Activated T-helper 1 cell treated with Interleukin-2 at 50 U/mL for 16 hours (primary cell): ENCODE results near the gene ACBD4.

Source experiments
- DNase-seq: peaks from one replicate; pipeline ENCODE4 v3.0.0-alpha.2; 2020; ENCODE audit warnings: low read depth

ACBD4 gene

DNA sequence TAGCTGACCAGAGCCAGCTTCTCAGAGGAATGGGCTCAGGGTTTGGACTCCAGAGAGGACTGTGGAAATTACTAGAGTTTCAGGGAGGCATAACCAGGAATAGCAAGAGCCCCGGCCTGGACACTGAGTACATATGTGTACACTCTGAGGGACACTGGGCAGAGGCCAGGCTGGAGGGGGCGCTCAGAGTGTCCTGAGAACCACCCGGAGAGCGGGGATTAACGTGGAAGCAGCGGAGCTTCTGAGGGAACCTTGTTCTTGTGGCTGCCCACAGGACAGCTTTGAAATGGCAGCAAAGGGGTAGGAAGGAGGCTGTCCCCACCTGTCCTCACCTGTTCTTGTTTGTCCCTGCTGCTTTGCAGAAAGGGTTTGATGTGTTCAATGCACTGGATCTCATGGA lies 31.0 kb upstream of the ACBD4 start:
- DNase-seq: no peak

DNA sequence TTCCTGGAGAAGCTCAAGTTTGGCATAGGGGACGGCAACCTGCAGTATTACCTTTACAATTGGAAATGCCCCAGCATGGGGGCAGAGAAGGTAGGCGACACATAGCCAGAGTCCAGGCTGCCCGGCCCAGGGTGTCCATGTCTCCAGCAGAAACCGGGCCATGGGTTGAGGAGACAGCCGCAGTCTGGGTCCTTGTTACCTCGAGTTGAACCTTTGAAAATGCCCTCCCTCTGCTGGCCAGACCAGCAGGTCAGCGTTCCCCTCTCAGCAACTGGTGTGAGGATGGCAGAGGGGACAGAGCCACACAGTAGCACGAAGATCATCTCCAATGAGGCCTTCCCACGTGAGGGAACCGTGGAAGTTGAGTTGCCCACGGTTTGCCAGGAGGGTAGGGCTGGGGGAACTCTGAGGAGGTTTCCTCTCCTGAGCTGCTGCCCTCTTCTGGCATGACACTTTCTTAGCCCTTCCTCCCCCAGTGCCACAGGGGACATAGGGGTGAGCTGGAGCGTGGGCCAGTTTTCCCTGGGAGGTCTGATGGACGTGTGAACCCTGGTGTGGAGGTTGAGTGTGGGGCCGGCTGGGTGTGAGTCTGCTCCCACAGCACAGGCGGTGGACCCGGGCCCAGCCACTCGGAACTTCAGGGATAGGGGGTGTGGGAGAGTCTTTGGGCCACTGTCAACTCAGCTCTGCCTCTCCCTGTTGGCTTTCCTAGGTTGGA lies 30.4 kb upstream of the ACBD4 start:
- DNase-seq: no peak

DNA sequence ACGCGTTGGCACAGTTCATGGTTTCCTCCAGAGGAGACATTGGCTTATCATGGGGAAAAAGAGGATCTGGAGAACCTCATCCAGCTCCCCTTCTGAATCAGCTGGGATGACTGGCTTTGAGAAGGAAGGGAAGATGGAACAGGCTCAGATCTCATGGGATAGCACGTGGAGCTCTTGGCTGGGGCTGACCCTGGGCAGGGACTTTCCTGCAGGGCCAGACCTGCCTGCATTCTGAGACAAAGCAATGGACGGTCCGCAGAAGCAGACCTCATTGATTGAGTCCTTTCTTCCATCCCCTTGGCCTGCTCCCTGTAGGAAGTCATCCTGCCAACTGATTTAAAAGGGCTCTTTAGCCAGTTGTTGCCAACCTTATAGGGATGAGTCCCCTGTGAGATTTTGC lies 29.4 kb upstream of the ACBD4 start:
- no peak for DNase-seq

DNA sequence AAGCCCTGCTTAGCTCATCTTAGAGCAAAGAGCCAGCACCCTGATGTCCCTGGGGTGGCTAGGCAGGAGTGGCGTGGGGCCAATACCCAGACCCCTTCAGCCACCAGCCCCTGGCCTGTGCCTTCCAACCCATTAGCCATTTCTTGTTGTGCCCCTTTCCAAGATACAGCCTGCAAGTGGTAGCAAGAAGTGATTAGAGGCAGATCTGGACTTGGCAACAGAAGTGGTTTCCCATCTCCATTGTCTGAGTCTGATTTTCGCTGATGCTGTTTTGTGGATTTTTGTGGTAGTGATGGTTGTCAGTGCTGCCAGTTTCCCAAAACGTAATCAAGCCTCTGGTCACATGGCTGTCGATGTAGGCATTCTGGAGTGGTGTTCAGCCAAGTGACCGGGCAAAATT lies 28.9 kb upstream of the ACBD4 start:
- DNase-seq: no peak

DNA sequence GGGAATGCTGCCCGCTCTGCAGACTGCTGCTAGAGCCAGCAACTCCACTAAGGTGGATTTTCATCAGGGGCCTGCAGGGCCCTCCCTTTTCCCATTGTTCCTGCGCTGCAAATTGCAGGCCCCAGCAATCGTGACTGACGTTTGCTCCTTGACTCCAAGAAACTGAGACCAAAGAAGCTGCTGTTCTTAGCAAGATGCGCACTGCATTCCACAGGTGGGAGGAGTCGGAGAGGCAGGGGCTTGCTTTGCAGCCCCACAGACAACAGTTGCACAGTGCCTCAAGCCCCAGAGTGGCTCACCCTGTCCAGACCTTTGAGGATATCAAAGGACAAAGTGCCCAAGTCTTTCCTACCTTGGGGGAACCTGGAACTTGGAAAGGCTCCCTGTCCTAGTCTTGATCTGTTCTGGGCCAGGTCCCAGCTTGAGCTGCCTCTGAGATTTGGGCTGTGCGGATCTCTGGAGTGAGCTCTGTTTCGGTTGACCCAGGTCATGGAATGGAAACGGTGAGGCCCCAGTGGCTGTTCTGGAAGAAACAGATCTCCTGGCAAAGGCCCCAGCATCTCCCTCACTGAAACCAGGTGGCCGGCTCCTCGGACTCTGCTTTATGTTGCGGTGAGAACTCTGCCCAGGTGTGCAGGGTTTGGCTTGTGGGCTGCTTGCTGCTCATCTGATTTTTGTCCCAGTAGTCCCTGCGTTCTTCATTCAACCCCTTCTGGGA lies 28.0 kb upstream of the ACBD4 start:
- no peak for DNase-seq

DNA sequence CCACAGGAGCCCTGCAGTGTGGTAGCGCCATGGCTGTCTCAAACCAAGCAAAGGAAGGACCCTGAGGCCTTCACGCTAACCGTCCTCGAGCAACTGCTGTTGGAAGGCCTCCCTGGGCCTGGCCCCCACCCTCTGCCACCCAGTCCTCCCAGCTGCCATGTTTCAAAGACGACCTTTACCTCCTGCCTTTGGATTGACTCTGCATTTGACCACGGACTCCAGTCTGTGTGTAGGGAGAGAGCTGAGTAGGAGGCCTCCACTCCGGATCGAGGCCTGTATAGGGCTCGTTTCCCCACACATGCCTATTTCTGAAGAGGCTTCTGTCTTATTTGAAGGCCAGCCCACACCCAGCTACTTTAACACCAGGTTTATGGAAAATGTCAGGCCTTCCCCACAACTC lies 27.4 kb upstream of the ACBD4 start:
- no peak for DNase-seq

DNA sequence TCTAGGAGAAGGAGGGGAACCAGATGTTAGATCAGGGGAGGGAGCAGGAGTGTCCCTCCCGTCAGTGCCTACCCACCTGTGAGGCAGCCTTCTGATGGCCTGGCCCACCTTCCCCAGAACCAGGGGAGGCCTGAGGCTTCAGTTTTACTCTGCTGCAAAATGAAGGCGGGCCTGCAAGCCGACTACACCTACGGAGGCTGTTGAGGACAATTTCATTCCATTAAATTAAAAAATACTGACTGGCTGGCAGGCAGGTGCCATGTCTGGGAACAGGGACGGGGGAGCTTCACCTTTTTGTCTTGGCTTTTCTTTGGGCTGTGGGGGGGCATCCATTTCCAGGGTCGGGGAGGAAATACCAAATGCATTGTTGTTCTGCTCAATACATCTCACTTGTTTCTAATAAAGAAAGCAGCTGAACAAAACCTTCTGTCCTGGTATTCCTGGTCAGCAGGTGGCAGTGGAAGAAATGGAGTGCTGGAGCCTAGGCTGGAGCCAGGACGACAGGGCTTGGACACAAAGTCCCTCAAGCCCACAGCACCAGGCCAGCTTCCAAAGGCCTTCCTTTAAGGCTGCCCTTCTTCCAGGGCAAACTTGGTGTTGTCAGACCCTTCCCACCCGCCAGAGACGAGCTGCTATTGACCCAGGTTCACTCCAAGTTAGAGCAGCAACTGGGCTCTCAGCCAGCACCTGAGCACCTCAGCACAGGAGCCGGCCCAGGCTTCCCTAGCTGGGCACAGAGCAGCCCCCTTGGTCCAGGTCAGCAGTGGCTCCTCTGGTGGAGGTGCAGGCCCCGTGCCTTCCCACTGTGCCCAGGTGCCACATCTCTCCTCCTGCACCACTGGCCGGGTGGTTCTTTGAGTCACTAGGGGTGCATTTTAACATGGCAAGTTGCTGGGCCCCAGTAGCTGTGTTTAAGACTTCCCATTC lies 26.6 kb upstream of the ACBD4 start:
- DNase-seq: no peak

DNA sequence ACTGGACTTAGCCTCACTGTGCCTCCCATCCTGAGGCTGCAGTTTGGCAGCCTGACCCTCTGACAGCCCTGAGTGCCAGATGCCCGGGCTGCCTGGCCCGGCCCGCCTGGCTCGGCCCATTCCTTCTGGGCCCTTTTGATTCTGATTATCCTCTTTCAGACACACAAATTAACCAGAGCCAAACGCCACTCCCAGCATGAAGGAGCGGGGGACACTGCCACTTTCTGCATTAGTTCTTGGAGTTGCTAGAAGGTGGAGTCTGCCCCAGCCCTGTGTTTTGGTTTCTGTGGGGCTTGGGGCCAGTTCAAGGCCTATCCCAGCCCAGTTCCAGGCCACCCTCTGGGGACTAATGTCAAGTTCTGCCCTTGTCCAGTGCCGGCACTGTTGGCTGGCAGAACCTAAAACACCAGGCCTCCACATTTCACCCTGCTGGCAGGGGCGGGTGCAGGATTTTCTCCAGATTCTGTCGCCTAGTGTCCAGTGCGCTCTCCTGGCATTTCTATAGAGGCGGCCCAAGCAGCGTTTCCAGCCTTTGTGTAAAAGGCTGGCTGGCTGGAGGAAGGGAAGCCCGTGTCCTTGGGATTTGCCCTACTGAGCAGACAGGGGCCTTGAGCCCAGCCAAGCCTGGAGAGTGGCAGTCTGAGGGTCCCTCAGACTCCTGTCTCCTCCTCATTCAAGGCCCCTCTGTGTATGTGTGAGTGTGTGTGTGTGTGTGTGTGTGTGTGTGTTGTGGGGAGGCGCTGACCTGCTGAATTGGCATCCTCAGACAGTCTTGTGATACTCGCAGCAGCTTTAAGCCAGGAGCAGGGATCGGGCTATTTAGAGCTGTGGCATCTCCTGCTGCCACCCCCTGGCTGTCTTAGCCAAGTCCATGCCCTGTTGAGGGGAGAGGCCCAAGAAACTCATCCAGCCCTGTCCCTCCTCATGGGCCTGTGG lies 24.5 kb upstream of the ACBD4 start:
- DNase-seq: no peak

DNA sequence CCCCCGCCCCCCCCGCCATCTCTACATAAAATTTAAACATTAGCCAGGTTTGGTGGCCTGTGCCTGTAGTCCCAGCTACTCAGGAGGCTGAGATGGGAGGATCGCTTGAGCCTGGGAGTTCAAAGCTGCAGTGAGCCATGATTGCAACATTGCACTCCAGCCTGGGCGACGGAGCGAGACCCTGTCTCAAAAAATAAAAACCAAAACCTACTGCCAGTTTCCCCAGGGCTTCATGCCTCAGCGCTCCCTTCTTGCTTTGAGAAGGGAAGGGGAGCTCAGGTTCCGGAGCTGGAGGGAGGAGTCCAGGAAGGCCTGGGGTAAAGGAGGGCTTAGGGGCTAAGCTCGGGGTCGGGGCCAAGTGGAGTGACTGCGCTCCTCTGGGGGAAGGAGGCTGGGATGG lies 23.6 kb upstream of the ACBD4 start:
- no peak for DNase-seq

DNA sequence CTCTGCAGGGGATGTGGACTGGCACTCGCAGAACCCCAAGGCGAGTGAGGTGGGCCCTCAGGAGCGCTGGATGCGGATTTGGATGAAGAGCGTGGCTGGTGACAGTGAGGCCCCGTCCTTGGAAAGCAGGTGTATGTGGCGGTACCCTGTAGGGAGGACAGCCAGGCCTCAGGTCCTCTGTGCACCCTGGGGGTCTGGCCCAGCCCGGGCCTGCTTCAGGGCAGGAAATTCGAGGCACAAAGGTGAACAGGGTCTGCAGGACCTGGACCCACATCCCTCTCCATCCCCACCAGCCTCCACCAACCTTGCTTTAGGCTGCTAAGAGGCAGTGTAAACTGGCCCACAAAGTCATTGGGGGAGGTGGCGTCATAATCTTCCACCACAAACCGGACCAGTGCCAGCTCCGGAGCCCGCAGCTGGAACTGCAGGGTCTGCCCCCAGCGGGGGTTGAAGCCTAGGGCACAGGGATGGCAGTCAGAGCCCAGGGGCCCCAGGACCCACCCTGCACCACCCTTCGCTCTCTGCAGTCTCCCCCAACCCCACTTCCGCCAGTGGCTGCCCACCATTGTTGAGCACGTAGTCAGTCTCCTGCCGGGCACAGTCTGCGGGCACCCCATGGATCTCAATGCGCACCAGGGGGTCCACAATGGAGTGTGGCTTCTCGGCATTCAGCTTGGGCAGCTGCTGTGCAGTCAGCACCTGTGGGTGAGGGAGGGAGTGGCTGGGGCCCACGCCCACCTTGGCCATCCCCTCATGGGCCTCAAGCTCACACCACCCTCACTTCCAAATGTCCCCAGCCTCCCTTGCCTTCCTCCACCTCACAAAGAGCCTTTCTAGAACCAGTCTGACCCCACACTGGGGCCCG lies 22.7 kb upstream of the ACBD4 start:
- DNase-seq: no peak

DNA sequence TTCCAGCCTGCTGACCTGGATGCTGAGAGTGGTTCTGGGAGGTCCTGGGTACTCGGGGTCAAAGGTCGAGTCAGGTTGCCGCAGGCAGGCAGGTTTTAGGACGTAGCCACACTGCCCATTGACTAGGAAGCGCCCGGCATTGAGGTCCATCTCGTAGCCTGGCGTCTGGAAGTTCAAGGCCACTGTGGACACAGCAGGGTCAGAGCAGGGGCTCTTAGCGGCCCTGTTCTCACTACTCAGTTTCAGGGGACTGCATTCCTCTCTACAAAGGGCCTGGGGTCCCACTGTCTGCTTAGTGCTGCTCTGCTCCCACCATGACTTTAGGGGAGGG lies 22.1 kb upstream of the ACBD4 start:
- DNase-seq: no peak

DNA sequence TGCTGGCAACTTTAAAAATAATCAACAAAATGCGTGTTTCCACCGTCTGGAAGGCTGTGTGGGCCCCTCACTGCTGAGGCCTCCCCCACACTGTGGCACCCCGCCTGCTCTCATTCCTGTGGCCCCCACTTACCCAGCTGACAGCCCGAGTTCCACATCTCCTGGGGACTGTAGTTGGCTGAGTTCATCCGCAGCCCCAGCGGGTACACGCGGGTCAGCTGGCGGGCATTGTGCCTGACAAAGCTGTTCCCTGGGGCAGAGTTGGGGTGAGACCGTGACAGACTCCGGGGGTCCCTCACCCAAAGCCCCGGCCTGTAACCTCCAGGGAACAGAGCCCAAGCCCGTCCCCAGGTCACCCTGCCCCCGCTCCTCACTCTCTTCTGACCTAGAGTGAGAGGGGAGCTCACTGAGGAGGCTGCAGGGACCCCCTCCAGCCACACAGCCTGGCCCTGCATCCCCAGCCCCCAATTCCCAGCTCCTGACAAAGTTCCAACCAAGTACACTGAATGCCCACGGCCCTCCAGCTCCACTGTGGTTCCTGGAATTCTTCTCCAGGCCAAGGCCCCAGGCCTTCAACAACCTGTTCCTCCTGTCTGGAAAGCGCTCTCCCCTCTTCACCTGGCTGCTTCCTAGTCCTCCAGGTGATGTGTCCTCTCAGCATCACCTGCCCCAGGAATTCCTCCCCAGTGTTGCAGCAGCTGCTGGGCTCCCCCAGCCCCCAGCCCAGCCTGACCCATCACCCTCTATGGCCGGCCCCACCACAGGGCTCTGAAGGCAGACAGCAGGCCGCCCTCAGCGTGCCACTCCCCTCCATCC lies 21.2 kb upstream of the ACBD4 start:
- no peak for DNase-seq

DNA sequence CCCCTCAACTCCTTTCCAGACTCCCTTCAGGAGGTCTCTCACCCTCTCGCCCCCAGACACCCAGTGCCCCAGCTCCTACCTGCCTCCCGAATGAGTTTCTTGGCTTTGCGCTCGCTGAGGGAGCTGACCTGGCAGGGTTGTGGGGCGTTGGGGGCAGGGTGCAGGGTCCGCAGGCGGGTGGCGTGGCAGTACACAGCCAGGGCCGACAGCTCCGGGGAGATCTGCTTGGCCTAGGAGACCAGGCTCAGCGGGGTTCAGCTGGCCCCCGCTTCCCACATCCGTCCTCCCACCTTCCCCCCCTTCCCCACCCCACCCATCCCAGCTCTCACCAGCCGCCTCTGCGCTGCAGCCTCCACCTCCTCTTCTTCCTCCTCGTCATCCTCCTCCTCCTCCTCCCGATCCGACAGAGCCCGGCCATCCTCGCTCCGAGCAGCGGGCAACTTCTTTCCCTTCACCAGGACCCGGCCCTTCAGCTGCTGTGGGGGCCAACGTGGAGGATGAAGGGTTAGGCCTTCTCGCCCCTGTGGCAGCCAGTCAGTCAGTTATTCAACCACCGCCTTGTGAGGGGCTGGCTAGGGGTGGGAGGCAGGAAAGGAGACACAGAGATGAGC lies 20.4 kb upstream of the ACBD4 start:
- no peak for DNase-seq

DNA sequence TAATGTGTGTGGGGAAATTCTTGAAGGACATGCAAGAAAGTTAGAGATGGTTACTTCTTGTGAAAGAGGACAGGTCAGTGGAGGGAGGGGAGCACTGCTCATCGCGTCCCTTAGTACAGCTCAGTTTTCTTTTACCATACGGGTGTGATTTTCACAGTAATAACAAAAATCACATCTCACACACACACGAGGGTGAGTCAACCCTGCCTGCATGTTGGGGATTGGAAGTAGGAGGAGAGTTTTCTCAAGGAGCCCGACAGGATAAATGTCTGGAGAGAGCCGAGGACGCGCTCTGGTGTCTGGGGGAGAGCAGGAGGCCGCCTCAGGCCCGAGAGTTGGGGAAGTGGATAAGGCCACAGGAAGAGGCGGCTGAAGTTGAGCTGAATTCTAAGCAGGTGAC lies 19.6 kb upstream of the ACBD4 start:
- DNase-seq: no peak

DNA sequence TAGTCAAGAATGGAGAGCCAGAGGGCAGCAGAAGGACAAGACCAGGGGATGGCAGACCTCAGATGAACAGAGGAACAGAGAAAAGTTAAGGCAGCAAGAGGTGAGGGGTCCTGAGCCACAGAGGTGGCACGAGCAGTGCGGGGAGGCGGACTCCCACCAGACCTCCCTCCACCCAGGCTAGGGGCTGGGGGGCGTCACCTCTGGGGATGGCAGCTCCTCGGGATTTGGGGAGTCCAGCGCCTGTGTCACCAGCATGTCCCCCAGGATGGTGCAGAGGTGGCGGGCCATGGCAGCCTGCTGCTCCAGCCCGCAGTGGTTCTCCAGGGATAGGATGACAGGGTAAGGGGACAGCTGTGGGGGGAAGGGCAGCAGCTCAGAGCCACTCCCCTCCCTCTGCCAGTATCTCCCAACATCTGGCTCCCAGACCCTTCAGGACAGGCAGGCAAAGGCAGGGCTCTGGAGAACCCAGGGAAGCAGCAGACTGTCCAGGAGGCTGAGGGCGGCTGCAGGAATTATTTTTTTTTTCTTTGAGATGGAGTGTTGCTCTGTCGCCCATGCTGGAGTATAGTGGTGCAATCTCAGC lies 19.0 kb upstream of the ACBD4 start:
- no peak for DNase-seq

DNA sequence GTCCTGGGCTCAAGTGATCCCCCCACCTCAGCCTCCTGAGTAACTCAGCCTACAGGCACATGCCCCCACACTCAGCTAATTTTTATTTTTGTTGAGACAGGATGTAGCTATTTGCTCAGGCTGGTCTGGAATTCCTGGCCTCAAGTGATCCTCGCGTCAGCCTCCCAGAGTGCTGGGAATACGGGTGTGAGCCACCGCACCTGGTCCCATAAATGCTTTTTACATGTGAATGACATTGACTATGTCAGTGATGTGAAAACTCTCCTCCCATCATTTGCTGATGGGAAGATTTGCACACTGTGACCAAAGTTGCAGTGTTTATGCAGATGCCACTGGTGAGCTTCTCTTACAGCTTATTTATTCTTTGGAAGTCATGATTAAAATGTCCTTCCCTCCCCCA lies 18.2 kb upstream of the ACBD4 start:
- no peak for DNase-seq

DNA sequence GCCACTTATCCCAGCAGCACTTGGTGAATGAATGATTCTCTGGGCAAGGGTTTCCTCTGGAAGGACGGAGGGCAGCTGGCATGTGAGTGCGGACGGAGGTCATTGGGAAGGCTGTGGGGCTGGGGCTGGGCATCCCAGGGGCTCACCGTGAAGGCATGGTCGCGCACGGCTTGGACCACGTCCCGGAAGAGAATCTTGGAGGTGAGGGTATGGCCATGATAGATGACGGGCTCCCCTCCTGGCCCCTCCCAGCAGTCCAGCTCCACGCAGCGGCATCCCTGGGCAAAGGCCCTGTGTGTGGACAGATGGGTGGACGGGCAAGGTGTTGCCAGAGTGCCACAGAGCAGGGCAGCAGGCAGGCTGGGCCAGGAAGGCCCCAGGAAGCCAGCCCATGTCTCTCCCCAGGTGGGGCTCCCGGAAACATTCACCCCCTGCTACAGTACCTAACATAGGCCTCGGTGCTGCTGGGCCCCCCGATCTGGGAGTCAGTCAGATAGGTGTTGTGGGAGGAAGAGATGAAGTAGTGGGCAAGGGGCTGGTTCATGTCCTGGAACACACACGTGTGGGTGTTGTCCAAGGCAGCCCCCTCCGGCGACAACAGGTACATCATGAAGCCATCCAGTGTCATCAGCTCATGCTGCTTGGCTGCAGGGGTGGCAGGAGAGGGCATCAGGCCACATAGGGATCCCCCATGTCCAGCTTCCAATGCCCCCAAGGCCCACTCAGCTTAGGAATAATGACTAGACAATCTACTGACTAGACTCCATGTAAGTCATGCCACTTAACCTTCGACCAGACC lies 17.4 kb upstream of the ACBD4 start:
- DNase-seq: no peak

DNA sequence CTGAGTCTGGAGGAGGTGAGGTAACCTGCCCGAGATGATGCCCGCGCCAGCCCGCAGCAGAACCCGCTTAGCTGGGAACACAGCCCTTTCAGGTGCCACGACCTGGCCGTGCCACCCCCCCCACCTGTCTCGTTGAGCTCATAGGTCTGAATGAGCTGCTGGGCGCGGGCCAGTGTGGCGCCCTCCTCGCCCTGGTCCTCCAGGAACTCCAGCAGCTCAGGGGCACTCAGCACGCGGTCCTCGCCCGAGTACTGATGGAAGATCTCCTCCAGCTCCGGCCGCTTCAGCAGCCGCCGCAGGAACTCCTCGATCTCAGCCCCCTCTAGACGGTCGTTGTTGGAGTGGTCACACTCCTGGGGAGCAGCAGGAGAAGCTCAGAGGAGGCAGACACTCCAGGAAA lies 16.8 kb upstream of the ACBD4 start:
- DNase-seq: no peak
